Lower lobe of right lung (tissue), 2 donors: ENCODE measurements around the gene FTCD. TPM values are rescaled to one million over a fixed set of nuclear protein-coding genes. Genes with fewer than 3 reads are reported as not detected.
"Not testable (repeated sequence)": the region's sequence is repeated elsewhere in the genome, so short reads cannot be mapped to it uniquely, and the experiment has no call there.

Experiments
- ATAC-seq, 2 donors: fragments of 200-7000 bp; cut with Tn5 transposase; one replicate each; pipeline ENCODE4 v1.9.1; 2020 to 2022; ENCODE audit warnings: mild to moderate bottlenecking in 2 of 2, moderate library complexity in 2 of 2
- DNase-seq: peaks from one replicate; pipeline ENCODE4 v3.0.0-alpha.2; 2020
- H3K27ac ChIP-seq: fragments of 200-600 bp; one replicate; pipeline ENCODE4 v1.8.0; 2022
- H3K27me3 ChIP-seq: fragments of 200-600 bp; one replicate; pipeline ENCODE4 v1.8.0; 2022; ENCODE audit warnings: low read depth
- H3K36me3 ChIP-seq: fragments of 200-600 bp; one replicate; pipeline ENCODE4 v1.8.0; 2022; ENCODE audit warnings: mild to moderate bottlenecking
- H3K4me1 ChIP-seq: fragments of 200-600 bp; one replicate; pipeline ENCODE4 v1.8.0; 2022
- H3K4me3 ChIP-seq: fragments of 200-600 bp; one replicate; pipeline ENCODE4 v1.8.0; 2022; ENCODE audit warnings: mild to moderate bottlenecking
- H3K9me3 ChIP-seq: fragments of 200-600 bp; one replicate; pipeline ENCODE4 v1.8.0; 2022
- CTCF ChIP-seq: fragments of 200-600 bp; IDR thresholded peaks from one replicate; pipeline ENCODE4 v1.8.0; 2022; ENCODE audit warnings: antibody characterized with exemption, mild to moderate bottlenecking
- intact Hi-C: fragments of 100-400 bp; cut with DNase I; formaldehyde crosslinking; loops from one replicate; pipeline ENCODE4 v1.11.0; 2022
- total RNA-seq: library from RNA; stranded (reverse); fragmentation: NEBNext Ultra II Directional; extraction: Animal tissue kit (Norgen Biotek cat#: 25700); gene quantifications from one replicate; pipeline ENCODE4 v1.2.1, GENCODE V29; 2021
- donor health status: DM: no; HTN: yes; CAD: no; lungs with severe emphysema.

FTCD gene
- total RNA-seq, 1 donor from 2014 or later, result 1.5 TPM

GRCh38 chr21:46183910-46184624 is 28.7 kb upstream of the FTCD start, which contains the start of gene SPATC1L:
Gene SPATC1L (minus strand): TSS chr21:46184459. CDS start chr21:46182816, 1,643 bp downstream.
- ATAC-seq, result peak; percentile 79 to 82
- no peaks in the 10 kb centered on the region for H3K9me3 ChIP-seq
- no peaks in the 10 kb centered on the region for H3K27me3 ChIP-seq
- H3K4me1 ChIP-seq, result peaks cover 3% of the 10 kb centered on the region
- H3K4me3 ChIP-seq, result peak within 1 kb of the TSS; percentile 73
- peaks cover under 1% of the 10 kb centered on the region for H3K36me3 ChIP-seq
- H3K27ac ChIP-seq, result peak within 1 kb of the TSS; percentile 83
- DNase-seq, result peak; percentile 82
- intact Hi-C loops, result no loop called here
- no peak for TF ChIP-seq CTCF

GRCh38 chr21:46183337-46183909 is 28.0 kb upstream of the FTCD start:
- H3K27ac ChIP-seq, intact Hi-C loops, ATAC-seq, H3K36me3 ChIP-seq, DNase-seq, H3K9me3 ChIP-seq, H3K27me3 ChIP-seq, H3K4me1 ChIP-seq: not testable (repeated sequence)
- peak overlapping the region; percentile 73 for H3K4me3 ChIP-seq

- Histone ChIP-seq H3K27me3 (no peaks in the 10 kb centered on the region), H3K36me3 (no peaks in the 10 kb centered on the region), H3K4me3 (no peak overlapping the region), H3K4me1 (no peaks in the 10 kb centered on the region), H3K27ac (no peak overlapping the region), H3K9me3 (no peaks in the 10 kb centered on the region)
- intact Hi-C loops, result no loop called here
- ATAC-seq, result no peak
- TF ChIP-seq CTCF, result no peak
- no peak for DNase-seq
Measured at GRCh38 chr21:46182548-46183336, 27.4 kb upstream of the FTCD start.

GRCh38 chr21:46181953-46182547 is 26.7 kb upstream of the FTCD start:
- H3K9me3 ChIP-seq, result no peaks in the 10 kb centered on the region
- intact Hi-C loops, result no loop called here
- no peak overlapping the region for H3K27ac ChIP-seq
- no peak overlapping the region for H3K4me3 ChIP-seq
- no peak for TF ChIP-seq CTCF
- no peaks in the 10 kb centered on the region for H3K36me3 ChIP-seq
- ATAC-seq (no peak), DNase-seq (no peak)
- H3K4me1 ChIP-seq, result no peaks in the 10 kb centered on the region
- H3K27me3 ChIP-seq, result no peaks in the 10 kb centered on the region

- Histone ChIP-seq H3K27ac (no peak overlapping the region), H3K4me3 (no peak overlapping the region), H3K4me1 (no peaks in the 10 kb centered on the region), H3K9me3 (no peaks in the 10 kb centered on the region), H3K27me3 (no peaks in the 10 kb centered on the region), H3K36me3 (no peaks in the 10 kb centered on the region)
- intact Hi-C loops, result no loop called here
- ATAC-seq (no peak), DNase-seq (no peak)
- no peak for TF ChIP-seq CTCF
Measured at GRCh38 chr21:46181436-46181835, 26.1 kb upstream of the FTCD start.
